Measurements from ENCODE around the gene SLC12A7.

DNA sequence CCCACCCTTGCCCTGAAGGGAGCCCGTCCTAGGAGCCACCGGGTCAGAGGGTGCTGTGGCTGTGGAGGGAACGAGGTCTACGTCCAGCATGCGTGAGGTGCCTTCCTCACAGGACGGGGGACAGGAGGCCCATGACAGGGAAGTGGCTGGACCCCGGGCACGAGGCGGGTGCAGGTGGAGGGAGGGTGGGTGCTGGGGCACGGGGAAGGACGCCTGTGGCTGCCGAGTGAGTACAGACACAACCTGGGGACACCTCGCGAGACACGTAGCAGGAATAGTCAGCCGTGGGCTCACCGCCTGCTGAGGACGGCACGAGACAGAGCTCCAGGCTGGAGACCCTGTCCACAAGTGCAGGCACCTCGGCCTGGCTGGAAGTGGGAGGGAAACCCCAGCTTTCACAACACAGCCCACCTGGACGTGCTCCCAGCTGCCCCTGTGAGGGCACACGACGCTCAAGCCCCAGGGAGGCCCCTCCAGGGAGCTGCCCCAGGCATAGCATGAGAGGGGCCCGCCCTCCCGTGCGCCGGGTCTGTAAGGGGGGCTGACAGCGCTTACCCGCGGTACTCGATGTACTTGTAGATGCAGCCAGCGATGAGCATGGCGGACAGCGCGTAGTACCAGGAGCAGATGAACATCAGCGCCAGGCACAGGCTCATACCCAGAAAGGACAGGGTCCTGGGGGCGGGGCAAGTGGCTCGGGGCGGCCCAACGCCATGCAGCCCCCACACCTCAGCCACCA, 36.9 kb downstream of the SLC12A7 start:
- TF ChIP-seq POLR2A (IDR thresholded peaks at IDR 0.05), result no peak
- TF ChIP-seq, protein P1, sequence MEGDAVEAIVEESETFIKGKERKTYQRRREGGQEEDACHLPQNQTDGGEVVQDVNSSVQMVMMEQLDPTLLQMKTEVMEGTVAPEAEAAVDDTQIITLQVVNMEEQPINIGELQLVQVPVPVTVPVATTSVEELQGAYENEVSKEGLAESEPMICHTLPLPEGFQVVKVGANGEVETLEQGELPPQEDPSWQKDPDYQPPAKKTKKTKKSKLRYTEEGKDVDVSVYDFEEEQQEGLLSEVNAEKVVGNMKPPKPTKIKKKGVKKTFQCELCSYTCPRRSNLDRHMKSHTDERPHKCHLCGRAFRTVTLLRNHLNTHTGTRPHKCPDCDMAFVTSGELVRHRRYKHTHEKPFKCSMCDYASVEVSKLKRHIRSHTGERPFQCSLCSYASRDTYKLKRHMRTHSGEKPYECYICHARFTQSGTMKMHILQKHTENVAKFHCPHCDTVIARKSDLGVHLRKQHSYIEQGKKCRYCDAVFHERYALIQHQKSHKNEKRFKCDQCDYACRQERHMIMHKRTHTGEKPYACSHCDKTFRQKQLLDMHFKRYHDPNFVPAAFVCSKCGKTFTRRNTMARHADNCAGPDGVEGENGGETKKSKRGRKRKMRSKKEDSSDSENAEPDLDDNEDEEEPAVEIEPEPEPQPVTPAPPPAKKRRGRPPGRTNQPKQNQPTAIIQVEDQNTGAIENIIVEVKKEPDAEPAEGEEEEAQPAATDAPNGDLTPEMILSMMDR (IDR thresholded peaks at IDR 0.05), result no peak

Data from right lobe of liver (tissue), 4 donors.